SH-SY5Y (cell line): ENCODE data around the gene PCARE.

Source experiments
- GATA2 ChIP-seq: IDR thresholded peaks from 2 replicates; pipeline ENCODE4 v1.6.1; 2011; ENCODE audit warnings: mild to moderate bottlenecking, low read depth, low read length
- GATA3 ChIP-seq: IDR thresholded peaks from 2 replicates; pipeline ENCODE4 v1.6.1; 2011; ENCODE audit warnings: low read depth, mild to moderate bottlenecking, low read length, moderate library complexity

PCARE gene

GRCh38 chr2:29074411-29074810 lies at the start of gene PCARE:
PCARE (minus strand) TSS chr2:29074523; CDS start chr2:29074261, 262 bp downstream.
- TF ChIP-seq GATA3 (no peak), GATA2 (no peak)

- TF ChIP-seq GATA2 (no peak), GATA3 (no peak)
These were observed 49.5 kb upstream of the PCARE start for GRCh38 chr2:29123617-29124349.

- TF ChIP-seq GATA2, result no peak
- no peak for TF ChIP-seq GATA3
These were observed 46.5 kb upstream of the PCARE start for GRCh38 chr2:29120846-29121245.

- TF ChIP-seq GATA3 (no peak), GATA2 (no peak)
These were observed 44.9 kb upstream of the PCARE start for GRCh38 chr2:29119211-29119610.

- no peak for TF ChIP-seq GATA2
- TF ChIP-seq GATA3, result no peak
These were observed 43.4 kb upstream of the PCARE start for GRCh38 chr2:29117636-29118303.

GRCh38 chr2:29115797-29116781 lies 41.8 kb upstream of the PCARE start:
- TF ChIP-seq GATA2 (no peak; the same call in 1 of the 2 replicates), GATA3 (no peak)

- no peak for TF ChIP-seq GATA3
- no peak for TF ChIP-seq GATA2
These were observed 40.8 kb upstream of the PCARE start, which contains the start of gene CLIP4 for GRCh38 chr2:29114946-29115609. CLIP4 (plus strand) TSS chr2:29115415; CDS start chr2:29121389, 5,974 bp downstream.

GRCh38 chr2:29114586-29114945 lies 40.2 kb upstream of the PCARE start:
- TF ChIP-seq GATA3 (no peak), GATA2 (no peak)

- TF ChIP-seq GATA2 (peak; percentile 39; the same call in 1 of the 2 replicates), GATA3 (no peak)
These were observed 39.6 kb upstream of the PCARE start for GRCh38 chr2:29113891-29114321.

GRCh38 chr2:29113027-29113686 lies 38.8 kb upstream of the PCARE start:
- TF ChIP-seq GATA3, result no peak
- TF ChIP-seq GATA2, result no peak

- TF ChIP-seq GATA3, result no peak
- no peak for TF ChIP-seq GATA2
These were observed 38.1 kb upstream of the PCARE start for GRCh38 chr2:29112379-29112778.

GRCh38 chr2:29110916-29111535 lies 36.7 kb upstream of the PCARE start:
- TF ChIP-seq GATA3, result no peak
- no peak for TF ChIP-seq GATA2

GRCh38 chr2:29109246-29109645 lies 34.9 kb upstream of the PCARE start:
- TF ChIP-seq GATA2 (no peak), GATA3 (no peak)
